GM21528 (cell line): ENCODE results near the gene CMKLR1.
A peak's percentile ranks its signal among the peaks of the same experiment; 100 is the strongest.

Experiments used
- ATAC-seq: cut with Tn5 transposase; IDR thresholded peaks from one replicate; pipeline ENCODE4 v1.9.1; 2021; ENCODE audit warnings: mild to moderate bottlenecking, moderate library complexity; ENCODE audit not compliant: unreplicated experiment, low FRiP score

CMKLR1 gene

GRCh38 chr12:108302403-108303311, 36.5 kb downstream of the CMKLR1 start:
- ATAC-seq, result no peak

- no peak for ATAC-seq
Observed at GRCh38 chr12:108302016-108302402, 37.1 kb downstream of the CMKLR1 start.

DNA sequence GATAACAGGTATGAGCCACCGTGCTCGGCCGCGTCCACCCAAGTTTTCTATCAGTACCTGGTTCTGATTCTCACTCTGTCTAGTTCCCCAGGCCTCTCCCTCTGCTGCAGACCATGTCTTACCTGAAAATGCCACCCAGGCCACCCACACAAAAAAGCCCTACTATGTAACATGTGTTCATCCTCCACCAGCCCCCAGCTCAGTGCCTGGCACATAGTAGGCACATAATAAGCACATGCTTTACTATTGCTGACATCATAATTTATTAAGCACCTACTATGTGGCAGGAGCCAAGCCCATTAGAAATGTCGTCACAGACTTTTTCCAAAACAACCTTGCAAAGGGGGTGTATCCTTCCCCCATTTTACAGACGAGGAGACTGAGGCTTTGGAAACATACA, 37.8 kb downstream of the CMKLR1 start:
- ATAC-seq, result no peak

DNA sequence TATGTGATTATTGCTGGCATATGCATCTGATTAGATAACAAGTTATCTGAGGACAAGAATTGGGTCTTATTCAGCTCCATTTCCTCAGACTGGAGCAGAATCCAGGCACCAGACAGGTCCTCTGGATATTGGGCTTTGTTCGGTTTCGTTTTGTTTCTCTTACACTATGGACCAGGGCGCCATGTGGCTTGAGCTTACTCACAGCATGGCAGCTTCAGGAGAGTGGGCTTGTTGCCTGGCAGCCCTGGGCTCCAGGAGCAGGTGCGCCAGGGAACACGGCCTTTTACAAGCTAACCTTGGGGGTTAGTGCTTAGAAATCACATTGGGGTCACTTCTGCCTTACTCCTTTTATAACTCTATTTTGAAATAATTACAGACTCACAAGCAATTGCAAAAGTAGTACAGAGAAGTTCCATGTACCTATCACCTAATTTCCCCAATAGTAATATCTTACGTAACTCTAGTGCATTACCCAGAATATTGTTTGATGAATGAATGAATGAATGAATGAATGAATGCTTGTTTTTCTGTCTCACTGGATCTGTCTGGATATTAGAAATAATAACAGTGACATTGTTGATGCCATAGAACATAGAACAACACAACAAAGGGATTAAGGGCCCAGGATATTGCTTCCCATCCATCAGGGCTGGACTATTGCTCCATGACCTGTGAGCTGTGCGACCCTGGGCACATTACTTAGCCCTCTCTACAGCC, 39.0 kb downstream of the CMKLR1 start:
- no peak for ATAC-seq

DNA sequence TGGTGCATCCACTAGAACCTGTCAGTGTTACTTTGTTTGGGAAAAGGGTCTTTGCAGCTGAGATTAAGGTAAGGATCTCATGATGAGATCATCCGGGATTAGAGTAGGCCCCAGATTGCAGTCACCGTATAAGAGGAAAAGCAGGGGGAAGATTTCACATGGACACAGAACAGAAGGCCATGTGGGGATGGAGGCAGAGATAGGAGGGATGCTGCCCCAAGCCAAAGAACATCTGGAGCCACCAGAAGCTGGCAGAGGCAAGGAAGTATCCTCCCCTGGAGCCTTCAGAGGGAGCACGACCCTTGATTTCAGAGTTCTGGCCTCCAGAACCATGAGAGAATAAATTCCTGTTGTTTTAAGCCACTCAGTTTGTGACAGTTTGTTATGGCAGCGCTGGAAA, 39.6 kb downstream of the CMKLR1 start:
- no peak for ATAC-seq

DNA sequence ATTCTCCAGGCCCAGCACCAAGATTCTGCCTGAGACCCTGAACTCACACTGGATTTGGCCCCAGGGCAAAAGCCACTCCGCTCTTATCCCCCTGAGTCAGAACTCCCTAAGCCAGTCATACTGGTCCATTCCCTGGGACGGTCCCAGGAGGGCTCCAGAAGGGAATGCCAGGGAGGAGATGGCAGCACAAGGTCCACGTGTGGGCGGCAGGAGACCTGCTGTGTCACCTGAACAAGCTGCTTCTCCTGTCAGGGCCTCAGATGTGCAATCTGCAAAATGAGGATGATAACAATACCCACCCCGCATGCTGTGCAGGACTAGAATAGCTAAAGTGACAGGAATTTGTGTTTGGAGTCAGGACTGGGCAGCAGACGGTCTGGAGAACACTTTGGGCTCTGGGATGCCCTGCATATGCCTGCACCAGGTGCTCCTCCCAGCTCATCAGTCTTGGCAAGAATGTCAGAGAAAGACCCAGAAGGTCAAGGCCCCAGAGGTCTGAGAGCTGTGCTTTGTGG, 40.3 kb downstream of the CMKLR1 start:
- ATAC-seq, result no peak

GRCh38 chr12:108297895-108298760, 41.0 kb downstream of the CMKLR1 start:
- peak; percentile 67 for ATAC-seq

- no peak for ATAC-seq
Observed at GRCh38 chr12:108297424-108297823, 41.7 kb downstream of the CMKLR1 start.

GRCh38 chr12:108296945-108297344, 42.2 kb downstream of the CMKLR1 start:
- no peak for ATAC-seq

- no peak for ATAC-seq
Observed at GRCh38 chr12:108295641-108296040, 43.5 kb downstream of the CMKLR1 start.

GRCh38 chr12:108289350-108290161, 49.6 kb downstream of the CMKLR1 start:
- ATAC-seq, result no peak

GRCh38 chr12:108287227-108287626, 51.9 kb downstream of the CMKLR1 start:
- ATAC-seq, result no peak

GRCh38 chr12:108285016-108285415, 54.1 kb downstream of the CMKLR1 start:
- no peak for ATAC-seq

GRCh38 chr12:108284163-108284562, 54.9 kb downstream of the CMKLR1 start:
- ATAC-seq, result no peak

- no peak for ATAC-seq
Observed at GRCh38 chr12:108282676-108283075, 56.4 kb downstream of the CMKLR1 start.

GRCh38 chr12:108282160-108282559, 57.0 kb downstream of the CMKLR1 start:
- ATAC-seq, result no peak

GRCh38 chr12:108277613-108278012, 61.5 kb downstream of the CMKLR1 start:
- ATAC-seq, result no peak

- ATAC-seq, result no peak
Observed at GRCh38 chr12:108273217-108273616, 65.9 kb downstream of the CMKLR1 start.

DNA sequence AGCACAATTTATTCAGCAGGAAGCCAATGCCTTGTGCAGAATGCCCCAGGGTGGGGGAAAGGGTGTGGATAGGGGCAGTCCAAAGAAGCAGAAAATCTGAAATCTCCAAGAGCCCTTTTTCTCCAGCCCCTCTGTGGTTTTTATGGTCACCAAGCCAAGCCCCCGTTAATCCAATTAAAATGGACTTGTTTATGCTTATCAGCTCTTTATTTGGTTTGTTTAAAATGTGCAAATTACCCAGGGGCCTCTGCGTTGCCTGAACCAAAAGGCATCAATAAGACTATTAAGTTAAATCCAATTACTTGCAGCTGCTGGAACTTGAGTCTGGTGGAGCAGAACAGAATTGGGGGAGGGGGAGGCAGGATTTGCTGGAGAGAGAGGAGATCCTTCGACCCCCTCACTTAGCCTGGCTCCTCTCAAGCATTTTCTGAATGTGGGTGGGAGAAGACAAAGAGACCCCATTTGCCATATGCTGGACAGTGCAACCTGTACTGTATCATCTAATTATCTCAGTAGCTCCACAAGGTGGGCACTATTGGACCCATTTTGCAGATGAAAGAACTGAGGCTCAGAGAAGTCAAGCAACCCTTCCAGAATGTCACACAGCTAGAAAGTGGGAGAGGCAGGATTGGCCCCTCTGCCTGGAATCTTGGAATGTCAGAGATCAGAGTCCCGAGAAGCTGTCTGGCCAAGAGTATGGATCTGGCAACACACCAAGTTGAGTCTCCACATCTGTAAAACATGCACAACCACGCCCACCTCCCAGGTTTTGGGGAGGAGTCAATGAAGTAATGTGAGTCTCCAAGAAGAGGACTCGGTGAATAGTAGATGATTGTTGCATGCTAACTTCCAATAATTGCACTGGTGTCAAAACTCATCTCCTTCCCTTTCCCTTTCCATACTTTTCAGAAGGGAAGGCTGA, 66.9 kb downstream of the CMKLR1 start:
- ATAC-seq, result no peak
